ENCODE measurements around the gene FOSL2. TPM values are rescaled to one million over a fixed set of nuclear protein-coding genes. Genes with fewer than 3 reads are reported as not detected.
A peak's percentile ranks its signal among the peaks of the same experiment; 100 is the strongest.

Gene FOSL2
- polyA plus RNA-seq, 1 donor (not counting 4 experiments of a cell fraction or from before 2014, with no cell fraction given), result 24.1 TPM

- Histone ChIP-seq H3K9ac (ENCODE audit: control insufficient read depth, extremely low read depth, insufficient read depth, low read length) (peak overlapping the region; percentile 4), H3K4me1 (ENCODE audit: control insufficient read depth, extremely low read depth, insufficient read depth, low read length) (peaks cover 46% of the 10 kb centered on the region), H3K27me3 (ENCODE audit: control insufficient read depth, extremely low read depth, insufficient read depth, low read length) (no peaks in the 10 kb centered on the region), H4K20me1 (ENCODE audit: control insufficient read depth, extremely low read depth, insufficient read depth, low read length) (peaks cover 18% of the 10 kb centered on the region), H2AFZ (ENCODE audit: control insufficient read depth, low read length) (no peak overlapping the region), H3K4me2 (ENCODE audit: control insufficient read depth, extremely low read depth, insufficient read depth, low read depth, low read length) (peak overlapping the region; percentile 89), H3K79me2 (ENCODE audit: control insufficient read depth, insufficient read depth, low read length) (peaks cover 100% of the 10 kb centered on the region), H3K9me3 (ENCODE audit: control insufficient read depth, low read depth, low read length) (no peaks in the 10 kb centered on the region), H3K4me3 (ENCODE audit: control insufficient read depth in 2 of 3, extremely low read depth in 1 of 3, insufficient read depth in 2 of 3, low read depth in 1 of 3, low read length in 3 of 3) (peak overlapping the region in 1 of 3 experiments; percentile 7), H3K27ac (ENCODE audit: control insufficient read depth, insufficient read depth, low read length) (peak overlapping the region; percentile 10), H3K9me1 (ENCODE audit: control insufficient read depth, extremely low read depth, insufficient read depth, low read length) (no peaks in the 10 kb centered on the region), H3K36me3 (ENCODE audit: control insufficient read depth in 2 of 2, extremely low read depth in 1 of 2, insufficient read depth in 2 of 2, low read length in 2 of 2) (peaks cover 10 to 44% of the 10 kb centered on the region in 2 experiments)
- no peak for FAIRE-seq
- DNase-seq (ENCODE audit: low read depth, low spot score), result no peak
- TF ChIP-seq CTCF (optimal IDR thresholded peaks at IDR 0.05 in 1 of 3, IDR thresholded peaks at IDR 0.05 in 1 of 3, conservative IDR thresholded peaks at IDR 0.05 in 1 of 3; ENCODE audit: extremely low read depth in 1 of 3, insufficient read depth in 2 of 3, low read length in 3 of 3), result no peak
- no peak for TF ChIP-seq EZH2 (IDR thresholded peaks at IDR 0.05; ENCODE audit: low read length)
- dilution Hi-C loops (cut with MboI; ENCODE audit: extremely low pct_ligation_motif_present, low sequenced_read_pairs), result no loop called here
Observed at GRCh38 chr2:28398101-28398834, 5.6 kb downstream of the FOSL2 start.

GRCh38 chr2:28399289-28399688 is 6.6 kb downstream of the FOSL2 start:
- Histone ChIP-seq H3K27ac (ENCODE audit: control insufficient read depth, insufficient read depth, low read length) (no peak overlapping the region), H3K4me3 (ENCODE audit: control insufficient read depth in 2 of 3, extremely low read depth in 1 of 3, insufficient read depth in 2 of 3, low read depth in 1 of 3, low read length in 3 of 3) (no peak overlapping the region), H3K9ac (ENCODE audit: control insufficient read depth, extremely low read depth, insufficient read depth, low read length) (no peak overlapping the region)

More at GRCh38 chr2:28399289-28399688, 6.6 kb downstream of the FOSL2 start:
- no peak for DNase-seq (ENCODE audit: low read depth, low spot score)
- H2AFZ ChIP-seq (ENCODE audit: control insufficient read depth, low read length), result no peak overlapping the region
- H3K4me1 ChIP-seq (ENCODE audit: control insufficient read depth, extremely low read depth, insufficient read depth, low read length), result peaks cover 46% of the 10 kb centered on the region
- peaks cover 18% of the 10 kb centered on the region for H4K20me1 ChIP-seq (ENCODE audit: control insufficient read depth, extremely low read depth, insufficient read depth, low read length)
- no peaks in the 10 kb centered on the region for H3K9me1 ChIP-seq (ENCODE audit: control insufficient read depth, extremely low read depth, insufficient read depth, low read length)
- H3K9me3 ChIP-seq (ENCODE audit: control insufficient read depth, low read depth, low read length), result no peaks in the 10 kb centered on the region
- dilution Hi-C loops (cut with MboI; ENCODE audit: extremely low pct_ligation_motif_present, low sequenced_read_pairs), result no loop called here
- no peak for FAIRE-seq
- H3K36me3 ChIP-seq (ENCODE audit: control insufficient read depth in 2 of 2, extremely low read depth in 1 of 2, insufficient read depth in 2 of 2, low read length in 2 of 2), result peaks cover 14 to 54% of the 10 kb centered on the region in 2 experiments
- TF ChIP-seq EZH2 (IDR thresholded peaks at IDR 0.05; ENCODE audit: low read length), result no peak
- no peak for TF ChIP-seq CTCF (optimal IDR thresholded peaks at IDR 0.05 in 1 of 3, IDR thresholded peaks at IDR 0.05 in 1 of 3, conservative IDR thresholded peaks at IDR 0.05 in 1 of 3; ENCODE audit: extremely low read depth in 1 of 3, insufficient read depth in 2 of 3, low read length in 3 of 3)
- H3K27me3 ChIP-seq (ENCODE audit: control insufficient read depth, extremely low read depth, insufficient read depth, low read length), result no peaks in the 10 kb centered on the region
- H3K4me2 ChIP-seq (ENCODE audit: control insufficient read depth, extremely low read depth, insufficient read depth, low read depth, low read length), result peak overlapping the region; percentile 29
- peaks cover 100% of the 10 kb centered on the region for H3K79me2 ChIP-seq (ENCODE audit: control insufficient read depth, insufficient read depth, low read length)
